Peyer's patch (tissue), 4 donors: ENCODE results near the gene DENND2A.

Experiments
- CTCF ChIP-seq, 6 experiments: fragments of 450-650 bp in 4 of 6; fragments of 200-600 bp in 2 of 6; sonication (generic) in 1 of 6; IDR thresholded peaks; one replicate each; pipeline ENCODE4 v1.5.1; 2017 to 2019; ENCODE audit warnings: antibody characterized with exemption in 6 of 6, mild to moderate bottlenecking in 3 of 6, moderate library complexity in 1 of 6
- POLR2A ChIP-seq, 2 donors: fragments of 450-650 bp; IDR thresholded peaks; one replicate each; pipeline ENCODE4 v1.5.1; 2017; ENCODE audit warnings: antibody characterized with exemption in 2 of 2, mild to moderate bottlenecking in 2 of 2, moderate library complexity in 2 of 2

GRCh38 chr7:140617081-140617480 is 23.5 kb downstream of the DENND2A start:
- TF ChIP-seq CTCF (IDR thresholded peaks at IDR 0.05) = no peak
- TF ChIP-seq POLR2A (IDR thresholded peaks at IDR 0.05) = no peak
